IPS DF 19.7 (cell line): ENCODE results near the gene ESR2.
"Not testable (repeated sequence)": the region's sequence is repeated elsewhere in the genome, so short reads cannot be mapped to it uniquely, and the experiment has no call there.

Experiments
- DNase-seq: peaks from one replicate; pipeline ENCODE4 v3.0.0-alpha.2; 2013; ENCODE audit warnings: low read depth, low spot score

Gene ESR2

DNA sequence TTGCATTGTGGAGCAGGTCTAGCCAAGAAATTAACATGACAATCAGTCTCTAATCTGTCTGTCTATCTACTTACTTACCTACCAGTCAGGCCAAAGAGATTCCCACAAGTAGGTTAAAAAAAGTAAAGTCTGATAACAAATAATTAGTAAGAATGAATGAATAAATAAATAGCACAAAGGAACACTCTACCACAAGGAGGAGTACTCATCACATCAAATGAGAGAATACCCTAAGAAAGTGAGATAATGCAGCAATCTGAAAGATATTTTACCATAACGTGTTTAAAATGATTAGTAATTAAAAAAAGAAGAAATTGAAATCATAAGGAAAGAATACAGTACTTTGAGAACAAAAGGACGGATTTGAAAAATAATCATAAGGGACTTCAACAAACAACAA, 254.1 kb downstream of the ESR2 start:
- DNase-seq = no peak

DNA sequence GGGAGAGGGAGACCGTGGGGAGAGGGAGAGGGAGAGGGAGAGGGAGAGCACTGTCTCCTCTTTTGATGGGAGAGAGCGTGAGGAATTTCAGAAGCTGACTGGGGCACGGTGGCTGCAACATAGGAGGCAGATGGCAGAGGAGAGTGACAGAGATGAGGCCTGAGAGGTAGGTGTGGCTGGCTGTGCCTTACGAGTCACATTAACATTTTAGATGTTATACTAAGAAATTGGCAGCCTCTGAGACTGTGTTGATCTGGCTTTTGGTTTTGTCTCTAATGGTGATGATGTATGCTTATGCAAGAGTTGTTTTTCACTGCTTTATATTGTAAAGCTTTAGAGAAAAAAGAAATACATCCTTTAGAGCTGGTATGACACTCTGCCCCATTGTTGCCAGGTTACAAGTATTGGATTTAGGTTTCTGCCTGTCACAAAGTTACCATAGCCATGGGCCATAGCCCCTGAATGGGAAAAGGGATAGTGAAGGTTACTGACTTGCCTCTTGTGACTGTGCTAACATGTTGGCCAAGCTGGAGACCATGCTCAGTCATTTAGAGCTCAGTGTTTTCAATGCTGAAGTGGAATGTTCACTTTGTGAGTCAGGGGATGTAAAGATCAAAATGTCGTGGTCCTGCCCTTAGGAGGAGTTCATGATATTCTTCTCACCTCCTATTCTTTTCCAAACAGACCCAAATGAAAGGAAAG, 255.2 kb downstream of the ESR2 start:
- no peak for DNase-seq

DNA sequence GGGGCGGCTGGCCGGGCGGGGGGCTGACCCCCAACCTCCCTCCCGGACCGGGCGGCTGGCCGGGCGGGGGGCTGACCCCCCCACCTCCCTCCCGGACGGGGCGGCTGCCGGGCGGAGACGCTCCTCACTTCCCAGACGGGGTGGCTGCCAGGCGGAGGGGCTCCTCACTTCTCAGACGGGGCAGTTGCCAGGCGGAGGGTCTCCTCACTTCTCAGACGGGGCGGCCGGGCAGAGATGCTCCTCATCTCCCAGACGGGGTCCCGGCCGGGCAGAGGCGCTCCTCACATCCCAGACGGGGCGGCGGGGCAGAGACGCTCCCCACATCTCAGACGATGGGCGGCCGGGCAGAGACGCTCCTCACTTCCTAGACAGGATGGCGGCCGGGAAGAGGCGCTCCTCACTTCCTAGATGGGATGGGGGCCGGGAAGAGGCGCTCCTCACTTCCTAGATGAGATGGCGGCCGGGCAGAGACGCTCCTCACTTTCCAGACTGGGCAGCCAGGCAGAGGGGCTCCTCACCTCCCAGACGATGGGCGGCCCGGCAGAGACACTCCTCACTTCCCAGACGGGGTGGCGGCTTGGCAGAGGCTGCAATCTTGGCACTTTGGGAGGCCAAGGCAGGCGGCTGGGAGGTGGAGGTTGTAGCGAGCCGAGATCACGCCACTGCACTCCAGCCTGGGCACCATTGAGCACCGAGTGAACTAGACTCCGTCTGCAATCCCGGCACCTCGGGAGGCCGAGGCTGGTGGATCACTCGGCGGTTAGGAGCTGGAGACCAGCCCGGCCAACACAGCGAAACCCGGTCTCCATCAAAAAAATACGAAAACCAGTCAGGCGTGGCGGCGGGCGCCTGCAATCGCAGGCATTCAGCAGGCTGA, 256.1 kb downstream of the ESR2 start:
- not testable (repeated sequence) for DNase-seq

DNA sequence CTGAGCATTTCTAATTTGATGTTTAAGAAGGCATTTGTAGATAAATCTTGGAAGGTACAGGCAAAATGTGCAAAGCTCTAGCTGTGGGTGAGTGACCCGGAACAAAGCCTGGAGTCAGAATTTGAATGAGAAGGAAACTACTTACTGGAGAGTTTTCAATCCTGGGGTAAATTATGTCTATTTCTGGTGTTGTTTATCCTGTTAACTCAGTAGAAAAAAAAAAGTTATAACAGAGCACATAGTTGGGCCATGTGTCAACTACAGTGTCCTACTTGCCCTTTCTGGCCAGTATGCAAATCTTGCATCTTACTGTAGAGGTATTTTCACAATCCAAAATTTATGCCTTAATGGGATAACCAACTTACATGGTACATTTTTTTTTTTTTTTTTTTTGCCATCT, 259.0 kb downstream of the ESR2 start:
- no peak for DNase-seq
